Measurements from ENCODE around the gene SLC35B2.

SLC35B2 gene

DNA sequence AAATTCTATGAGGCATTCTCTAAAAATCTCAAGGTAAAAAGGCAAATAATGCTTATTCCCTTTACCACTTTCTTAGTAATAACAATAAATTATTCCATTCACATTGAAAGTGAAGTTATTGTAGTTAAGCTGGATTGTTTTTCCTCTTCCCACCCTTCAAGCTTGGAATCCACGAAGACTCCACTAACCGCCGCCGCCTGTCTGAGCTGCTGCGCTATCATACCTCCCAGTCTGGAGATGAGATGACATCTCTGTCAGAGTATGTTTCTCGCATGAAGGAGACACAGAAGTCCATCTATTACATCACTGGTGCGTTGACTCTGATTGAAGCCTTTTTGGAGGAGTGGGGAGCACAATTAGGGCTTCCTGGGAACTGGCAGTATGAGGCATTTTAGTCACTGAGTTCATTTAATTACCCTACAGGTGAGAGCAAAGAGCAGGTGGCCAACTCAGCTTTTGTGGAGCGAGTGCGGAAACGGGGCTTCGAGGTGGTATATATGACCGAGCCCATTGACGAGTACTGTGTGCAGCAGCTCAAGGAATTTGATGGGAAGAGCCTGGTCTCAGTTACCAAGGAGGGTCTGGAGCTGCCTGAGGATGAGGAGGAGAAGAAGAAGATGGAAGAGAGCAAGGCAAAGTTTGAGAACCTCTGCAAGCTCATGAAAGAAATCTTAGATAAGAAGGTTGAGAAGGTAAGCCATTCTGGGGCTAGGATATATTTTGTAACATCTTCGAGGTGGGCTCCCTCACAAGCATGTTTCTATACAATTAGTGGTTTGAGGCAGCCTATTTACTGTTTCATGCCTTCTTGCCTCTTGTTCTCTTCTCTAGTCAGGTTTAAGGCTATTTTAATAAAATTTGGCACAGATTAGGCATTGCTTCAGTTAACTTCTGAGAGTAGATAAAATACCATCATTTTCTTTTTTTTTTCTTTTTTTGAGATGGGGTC, 5.5 kb downstream of the SLC35B2 start:
- no peak for DNase-seq (ENCODE audit: extremely low read depth, low read depth)
- TF ChIP-seq, protein P1, sequence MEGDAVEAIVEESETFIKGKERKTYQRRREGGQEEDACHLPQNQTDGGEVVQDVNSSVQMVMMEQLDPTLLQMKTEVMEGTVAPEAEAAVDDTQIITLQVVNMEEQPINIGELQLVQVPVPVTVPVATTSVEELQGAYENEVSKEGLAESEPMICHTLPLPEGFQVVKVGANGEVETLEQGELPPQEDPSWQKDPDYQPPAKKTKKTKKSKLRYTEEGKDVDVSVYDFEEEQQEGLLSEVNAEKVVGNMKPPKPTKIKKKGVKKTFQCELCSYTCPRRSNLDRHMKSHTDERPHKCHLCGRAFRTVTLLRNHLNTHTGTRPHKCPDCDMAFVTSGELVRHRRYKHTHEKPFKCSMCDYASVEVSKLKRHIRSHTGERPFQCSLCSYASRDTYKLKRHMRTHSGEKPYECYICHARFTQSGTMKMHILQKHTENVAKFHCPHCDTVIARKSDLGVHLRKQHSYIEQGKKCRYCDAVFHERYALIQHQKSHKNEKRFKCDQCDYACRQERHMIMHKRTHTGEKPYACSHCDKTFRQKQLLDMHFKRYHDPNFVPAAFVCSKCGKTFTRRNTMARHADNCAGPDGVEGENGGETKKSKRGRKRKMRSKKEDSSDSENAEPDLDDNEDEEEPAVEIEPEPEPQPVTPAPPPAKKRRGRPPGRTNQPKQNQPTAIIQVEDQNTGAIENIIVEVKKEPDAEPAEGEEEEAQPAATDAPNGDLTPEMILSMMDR (IDR thresholded peaks at IDR 0.05; ENCODE audit: low read depth, low read length), result no peak

DNA sequence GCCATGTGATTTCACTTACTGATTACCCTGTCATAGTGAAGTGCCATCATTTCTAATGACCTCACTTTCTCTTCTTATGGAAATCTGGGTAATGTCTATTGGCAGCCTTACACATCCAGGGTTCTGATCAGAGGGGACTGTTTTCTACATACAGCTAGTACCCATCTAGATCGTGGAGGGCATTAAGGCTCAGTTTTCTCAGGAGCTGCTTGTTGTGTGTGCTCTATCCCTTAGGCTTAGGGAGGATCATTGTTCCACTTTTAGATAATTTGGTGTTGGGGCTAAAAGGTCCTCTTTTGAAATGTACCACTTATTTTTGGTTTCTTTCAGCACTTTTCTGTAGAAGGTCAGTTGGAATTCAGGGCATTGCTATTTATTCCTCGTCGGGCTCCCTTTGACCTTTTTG, 6.6 kb downstream of the SLC35B2 start:
- DNase-seq (ENCODE audit: extremely low read depth, low read depth), result no peak
- TF ChIP-seq, protein P1 (IDR thresholded peaks at IDR 0.05; ENCODE audit: low read depth, low read length), result no peak

DNA sequence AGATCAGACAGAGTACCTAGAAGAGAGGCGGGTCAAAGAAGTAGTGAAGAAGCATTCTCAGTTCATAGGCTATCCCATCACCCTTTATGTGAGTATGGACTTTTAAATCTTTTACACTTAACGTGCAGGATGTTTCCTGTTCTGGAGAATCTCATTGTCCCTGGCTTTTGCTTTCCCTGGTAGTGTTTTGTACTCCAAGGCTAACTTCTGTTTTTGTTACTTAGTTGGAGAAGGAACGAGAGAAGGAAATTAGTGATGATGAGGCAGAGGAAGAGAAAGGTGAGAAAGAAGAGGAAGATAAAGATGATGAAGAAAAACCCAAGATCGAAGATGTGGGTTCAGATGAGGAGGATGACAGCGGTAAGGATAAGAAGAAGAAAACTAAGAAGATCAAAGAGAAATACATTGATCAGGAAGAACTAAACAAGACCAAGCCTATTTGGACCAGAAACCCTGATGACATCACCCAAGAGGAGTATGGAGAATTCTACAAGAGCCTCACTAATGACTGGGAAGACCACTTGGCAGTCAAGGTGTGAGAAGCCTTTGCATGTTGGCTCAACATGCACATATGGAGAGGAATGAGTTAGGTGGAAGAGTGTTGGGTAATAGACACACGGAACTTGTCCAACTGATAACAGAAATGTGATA, 7.1 kb downstream of the SLC35B2 start:
- TF ChIP-seq, protein P1 (IDR thresholded peaks at IDR 0.05; ENCODE audit: low read depth, low read length), result no peak
- no peak for DNase-seq (ENCODE audit: extremely low read depth, low read depth)

DNA sequence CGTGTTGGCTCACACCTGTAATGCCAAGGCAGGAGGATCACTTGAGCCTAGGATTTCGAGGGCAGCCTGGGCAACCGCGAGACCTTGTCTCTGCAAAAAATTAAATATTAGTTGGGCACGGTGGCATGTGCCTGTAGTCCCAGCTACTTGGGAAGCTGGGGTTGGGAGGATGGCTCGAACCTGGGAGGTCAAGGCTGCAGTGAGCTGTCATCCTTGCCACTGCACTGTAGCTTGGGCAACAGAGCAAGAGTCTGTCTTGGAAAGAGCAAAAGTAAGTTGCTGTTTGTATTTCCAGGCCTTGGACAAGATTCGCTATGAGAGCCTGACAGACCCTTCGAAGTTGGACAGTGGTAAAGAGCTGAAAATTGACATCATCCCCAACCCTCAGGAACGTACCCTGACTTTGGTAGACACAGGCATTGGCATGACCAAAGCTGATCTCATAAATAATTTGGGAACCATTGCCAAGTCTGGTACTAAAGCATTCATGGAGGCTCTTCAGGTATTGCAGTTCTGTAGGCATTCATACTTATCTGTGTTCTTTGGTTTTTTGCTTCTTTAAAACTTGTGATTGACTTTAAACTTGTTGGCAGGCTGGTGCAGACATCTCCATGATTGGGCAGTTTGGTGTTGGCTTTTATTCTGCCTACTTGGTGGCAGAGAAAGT, 8.1 kb downstream of the SLC35B2 start:
- no peak for DNase-seq (ENCODE audit: extremely low read depth, low read depth)
- TF ChIP-seq, protein P1 (IDR thresholded peaks at IDR 0.05; ENCODE audit: low read depth, low read length), result no peak

DNA sequence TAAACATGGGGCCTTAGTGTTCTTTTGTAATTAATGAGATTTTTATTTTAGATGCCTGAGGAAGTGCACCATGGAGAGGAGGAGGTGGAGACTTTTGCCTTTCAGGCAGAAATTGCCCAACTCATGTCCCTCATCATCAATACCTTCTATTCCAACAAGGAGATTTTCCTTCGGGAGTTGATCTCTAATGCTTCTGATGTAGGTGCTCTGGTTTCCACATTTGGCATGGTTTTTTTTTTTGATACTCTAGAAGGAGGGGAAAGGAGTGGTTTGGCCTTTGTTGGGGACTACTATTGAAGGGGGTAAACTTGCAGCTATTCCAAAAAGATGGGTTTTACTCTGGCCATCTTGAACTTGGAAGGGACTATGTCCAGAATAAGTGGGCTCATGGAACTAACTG, 8.7 kb downstream of the SLC35B2 start:
- TF ChIP-seq, protein P1 (IDR thresholded peaks at IDR 0.05; ENCODE audit: low read depth, low read length), result no peak
- DNase-seq (ENCODE audit: extremely low read depth, low read depth), result no peak

DNA sequence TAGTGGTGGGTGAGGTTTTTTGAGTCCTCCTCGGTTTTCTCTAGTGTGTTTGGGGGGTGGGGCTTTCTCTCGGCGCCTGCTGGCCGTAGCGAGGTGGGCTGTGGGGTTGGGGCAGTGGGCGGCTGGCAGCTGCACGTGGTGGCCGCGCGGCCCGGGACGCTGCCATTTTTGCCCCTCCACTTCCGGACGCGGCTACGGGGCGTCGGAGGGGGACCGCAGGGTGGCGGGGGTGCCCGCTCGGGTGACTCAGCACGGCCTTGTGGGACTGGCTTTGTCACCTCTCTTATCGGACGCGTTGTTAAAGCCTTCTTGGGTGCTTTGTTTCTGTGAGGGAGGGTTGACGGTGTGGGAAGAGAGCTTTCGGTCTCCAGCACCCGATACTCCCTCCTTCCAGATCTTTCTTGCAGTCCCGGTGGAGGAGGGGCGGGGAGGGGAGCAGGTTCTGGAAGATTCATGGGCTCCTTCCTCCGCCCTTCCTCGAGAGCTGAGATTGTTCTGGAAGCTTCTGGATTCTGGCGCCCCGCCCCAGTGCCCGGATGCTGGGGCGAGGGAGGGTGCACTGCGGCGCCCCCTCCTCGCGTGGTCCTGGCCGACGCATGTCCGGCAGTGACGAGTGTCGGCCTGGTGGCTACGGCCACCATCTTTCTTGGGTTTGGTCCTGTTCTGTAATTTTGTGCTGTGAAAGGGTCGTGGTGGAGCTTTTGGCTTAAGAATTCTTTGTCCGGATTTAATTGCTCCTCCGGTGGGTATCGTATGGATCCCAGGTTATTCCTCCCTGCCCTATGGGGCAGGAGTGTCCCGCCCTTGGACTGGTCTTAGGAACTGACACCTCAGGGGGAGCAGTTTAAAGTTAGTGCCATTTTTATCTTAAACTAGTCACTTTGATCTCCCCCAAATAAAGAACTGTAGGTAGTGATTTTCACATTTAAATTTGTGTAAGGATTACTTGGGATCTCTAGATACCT, 9.7 kb downstream of the SLC35B2 start:
- TF ChIP-seq, protein P1 (IDR thresholded peaks at IDR 0.05; ENCODE audit: low read depth, low read length), result no peak
- DNase-seq (ENCODE audit: extremely low read depth, low read depth), result no peak
